Caco-2 (cell line): ENCODE measurements around the gene MFSD6L. TPM values are rescaled to one million over a fixed set of nuclear protein-coding genes. Genes with fewer than 3 reads are reported as not detected.

Experiments used
- BruUV-seq: library from RNA; stranded (reverse); fragments of 400-500 nt; replicated peaks from 2 replicates; lab custom pipeline; 2021; lab: Mats Ljungman, UMichigan
- CTCF ChIA-PET: fragments of 300-600 bp; sonication (Branson Sonifier 250); formaldehyde crosslinking; loops from one replicate; lab custom pipeline; 2022; ENCODE audit warnings: antibody characterized with exemption; lab: Charles Lee
- POLR2A ChIA-PET: fragments of 300-600 bp; sonication (Branson Sonifier 250); formaldehyde crosslinking; loops from one replicate; lab custom pipeline; 2022; ENCODE audit warnings: antibody characterized with exemption; lab: Charles Lee
- DNase-seq, 2 experiments: peaks; one replicate each; pipeline versions ENCODE4 v3.0.0 to v3.0.0-alpha.2; 2020 to 2022
- H3K27me3 ChIP-seq: replicated peaks from 2 replicates; pipeline ENCODE4 v1.6.0; 2011; ENCODE audit warnings: low read length; ENCODE audit not compliant: control insufficient read depth, insufficient read depth
- H3K36me3 ChIP-seq: 2 replicates; pipeline ENCODE4 v1.5.1; 2011; ENCODE audit warnings: low read length; ENCODE audit not compliant: control insufficient read depth, insufficient read depth
- H3K4me1 ChIP-seq: fragments of 250-450 bp; sonication (Bioruptor Pico); 2 replicates; pipeline ENCODE4 v1.5.1; 2020; ENCODE audit warnings: mild to moderate bottlenecking
- H3K4me3 ChIP-seq: 2 replicates; pipeline ENCODE4 v1.5.1; 2011; ENCODE audit warnings: low read depth, mild to moderate bottlenecking, control low read depth, low read length
- H3K9me3 ChIP-seq: fragments of 250-450 bp; sonication (Bioruptor Pico); 2 replicates; pipeline ENCODE4 v1.5.1; 2020; ENCODE audit warnings: mild to moderate bottlenecking, moderate library complexity
- H3K27ac Mint-ChIP-seq: one replicate; pipeline ENCODE4 v1.8.0; 2022; ENCODE audit warnings: mixed read lengths; ENCODE audit not compliant: unreplicated experiment
- H3K27me3 Mint-ChIP-seq: one replicate; pipeline ENCODE4 v1.8.0; 2022; ENCODE audit warnings: mixed read lengths; ENCODE audit not compliant: insufficient read depth, unreplicated experiment
- H3K36me3 Mint-ChIP-seq: one replicate; pipeline ENCODE4 v1.8.0; 2022; ENCODE audit warnings: mild to moderate bottlenecking, mixed read lengths; ENCODE audit not compliant: insufficient read depth, unreplicated experiment
- H3K4me1 Mint-ChIP-seq: one replicate; pipeline ENCODE4 v1.8.0; 2022; ENCODE audit warnings: low read depth, mixed read lengths; ENCODE audit not compliant: unreplicated experiment
- H3K4me3 Mint-ChIP-seq: one replicate; pipeline ENCODE4 v1.8.0; 2022; ENCODE audit warnings: mild to moderate bottlenecking, moderate library complexity, mixed read lengths; ENCODE audit not compliant: unreplicated experiment
- H3K9me3 Mint-ChIP-seq: one replicate; pipeline ENCODE4 v1.8.0; 2022; ENCODE audit warnings: mixed read lengths; ENCODE audit not compliant: unreplicated experiment
- CTCF ChIP-seq, 2 experiments: fragments of 200-600 bp in 1 of 2; IDR thresholded peaks; 1 replicate in 1 of 2; 2 replicates in 1 of 2; pipeline versions ENCODE4 v1.5.1 to v1.8.0; 2011 to 2022; ENCODE audit warnings: antibody characterized with exemption in 1 of 2, control low read depth in 1 of 2, inconsistent platforms in 1 of 2, low read depth in 1 of 2, low read length in 1 of 2, mild to moderate bottlenecking in 1 of 2, moderate library complexity in 1 of 2; ENCODE audit not compliant: insufficient read depth in 1 of 2, severe bottlenecking in 1 of 2, unreplicated experiment in 1 of 2
- intact Hi-C: fragments of 100-400 bp; cut with micrococcal nuclease; formaldehyde crosslinking; loops from one replicate; pipeline ENCODE4 v1.10.0; 2022; ENCODE audit not compliant: unreplicated experiment
- total RNA-seq: library from RNA; stranded (reverse); gene quantifications from 2 replicates; pipeline ENCODE4 v1.2.3, GENCODE V29; 2022

The MFSD6L gene
- total RNA-seq, 1 experiment from 2014 or later = not detected

GRCh38 chr17:8821446-8822105 is 22.4 kb upstream of the MFSD6L start:
- intact Hi-C loops = no loop called here
- no peak for TF ChIP-seq CTCF (IDR thresholded peaks at IDR 0.05; ENCODE audit: insufficient read depth in 1 of 2, low read depth in 1 of 2, low read length in 1 of 2, severe bottlenecking in 1 of 2, unreplicated experiment in 1 of 2)
- CTCF ChIA-PET = no interaction called here
- no peaks in the 10 kb centered on the region for H3K36me3 Mint-ChIP-seq
- H3K27ac Mint-ChIP-seq = no peak overlapping the region
- H3K9me3 Mint-ChIP-seq = no peaks in the 10 kb centered on the region
- H3K4me1 ChIP-seq = no peaks in the 10 kb centered on the region
- H3K4me3 Mint-ChIP-seq = no peak overlapping the region
- no peak for DNase-seq
- no peaks in the 10 kb centered on the region for H3K9me3 ChIP-seq
- H3K27me3 ChIP-seq = no peaks in the 10 kb centered on the region
- no peaks in the 10 kb centered on the region for H3K4me1 Mint-ChIP-seq
- peaks cover 3% of the 10 kb centered on the region for H3K27me3 Mint-ChIP-seq
- BruUV-seq = no TSS peak
- H3K36me3 ChIP-seq = no peaks in the 10 kb centered on the region
- POLR2A ChIA-PET = no interaction called here
- H3K4me3 ChIP-seq = no peak overlapping the region

GRCh38 chr17:8820311-8821010 is 21.3 kb upstream of the MFSD6L start:
- intact Hi-C loops = no loop called here
- no peaks in the 10 kb centered on the region for H3K9me3 ChIP-seq
- H3K4me1 Mint-ChIP-seq = no peaks in the 10 kb centered on the region
- BruUV-seq = no TSS peak
- POLR2A ChIA-PET = no interaction called here
- no peak for TF ChIP-seq CTCF (IDR thresholded peaks at IDR 0.05; ENCODE audit: insufficient read depth in 1 of 2, low read depth in 1 of 2, low read length in 1 of 2, severe bottlenecking in 1 of 2, unreplicated experiment in 1 of 2)
- H3K36me3 ChIP-seq = no peaks in the 10 kb centered on the region
- H3K4me3 Mint-ChIP-seq = no peak overlapping the region
- H3K4me3 ChIP-seq = no peak overlapping the region
- no peaks in the 10 kb centered on the region for H3K9me3 Mint-ChIP-seq
- H3K27me3 Mint-ChIP-seq = peaks cover 3% of the 10 kb centered on the region
- no peak for DNase-seq
- no peak overlapping the region for H3K27ac Mint-ChIP-seq
- CTCF ChIA-PET = no interaction called here
- no peaks in the 10 kb centered on the region for H3K4me1 ChIP-seq
- H3K27me3 ChIP-seq = no peaks in the 10 kb centered on the region
- H3K36me3 Mint-ChIP-seq = no peaks in the 10 kb centered on the region

GRCh38 chr17:8818654-8819330 is 19.6 kb upstream of the MFSD6L start:
- POLR2A ChIA-PET = no interaction called here
- no TSS peak for BruUV-seq
- H3K27me3 Mint-ChIP-seq = peaks cover 3% of the 10 kb centered on the region

More at GRCh38 chr17:8818654-8819330, 19.6 kb upstream of the MFSD6L start:
- Mint-ChIP-seq H3K27ac (no peak overlapping the region), H3K4me3 (no peak overlapping the region), H3K4me1 (no peaks in the 10 kb centered on the region), H3K36me3 (no peaks in the 10 kb centered on the region), H3K9me3 (no peaks in the 10 kb centered on the region)
- Histone ChIP-seq H3K36me3 (no peaks in the 10 kb centered on the region), H3K4me3 (no peak overlapping the region), H3K9me3 (no peaks in the 10 kb centered on the region), H3K4me1 (no peaks in the 10 kb centered on the region), H3K27me3 (no peaks in the 10 kb centered on the region)
- CTCF ChIA-PET = no interaction called here
- TF ChIP-seq CTCF (IDR thresholded peaks at IDR 0.05; ENCODE audit: insufficient read depth in 1 of 2, low read depth in 1 of 2, low read length in 1 of 2, severe bottlenecking in 1 of 2, unreplicated experiment in 1 of 2) = no peak
- no peak for DNase-seq
- intact Hi-C loops = no loop called here
